Measurements from ENCODE around the gene FURIN.

DNA sequence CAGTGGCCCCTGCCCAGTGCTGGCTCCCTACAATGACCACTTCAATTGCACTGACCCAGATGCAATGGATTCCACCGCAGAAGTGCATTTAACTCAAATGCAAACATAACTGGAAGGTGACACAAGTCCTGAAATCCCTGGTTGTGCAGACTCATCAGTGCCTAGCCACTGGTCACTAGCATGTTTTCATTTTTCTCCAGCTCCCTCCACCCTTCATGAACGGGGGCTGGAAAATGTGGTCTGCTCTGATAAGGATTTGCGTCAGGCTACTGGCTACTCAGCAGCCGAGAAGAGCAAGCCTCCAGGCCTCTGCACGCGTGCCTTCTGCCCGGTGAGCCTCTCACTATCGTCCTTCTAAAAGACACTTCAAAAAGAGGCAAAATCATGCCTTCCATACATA, 27.4 kb upstream of the FURIN start:
- TF ChIP-seq, protein P1, sequence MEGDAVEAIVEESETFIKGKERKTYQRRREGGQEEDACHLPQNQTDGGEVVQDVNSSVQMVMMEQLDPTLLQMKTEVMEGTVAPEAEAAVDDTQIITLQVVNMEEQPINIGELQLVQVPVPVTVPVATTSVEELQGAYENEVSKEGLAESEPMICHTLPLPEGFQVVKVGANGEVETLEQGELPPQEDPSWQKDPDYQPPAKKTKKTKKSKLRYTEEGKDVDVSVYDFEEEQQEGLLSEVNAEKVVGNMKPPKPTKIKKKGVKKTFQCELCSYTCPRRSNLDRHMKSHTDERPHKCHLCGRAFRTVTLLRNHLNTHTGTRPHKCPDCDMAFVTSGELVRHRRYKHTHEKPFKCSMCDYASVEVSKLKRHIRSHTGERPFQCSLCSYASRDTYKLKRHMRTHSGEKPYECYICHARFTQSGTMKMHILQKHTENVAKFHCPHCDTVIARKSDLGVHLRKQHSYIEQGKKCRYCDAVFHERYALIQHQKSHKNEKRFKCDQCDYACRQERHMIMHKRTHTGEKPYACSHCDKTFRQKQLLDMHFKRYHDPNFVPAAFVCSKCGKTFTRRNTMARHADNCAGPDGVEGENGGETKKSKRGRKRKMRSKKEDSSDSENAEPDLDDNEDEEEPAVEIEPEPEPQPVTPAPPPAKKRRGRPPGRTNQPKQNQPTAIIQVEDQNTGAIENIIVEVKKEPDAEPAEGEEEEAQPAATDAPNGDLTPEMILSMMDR (IDR thresholded peaks at IDR 0.05): no peak
- TF ChIP-seq POLR2A (IDR thresholded peaks at IDR 0.05): no peak
- no peak for TF ChIP-seq POLR2AphosphoS5 (IDR thresholded peaks at IDR 0.05; ENCODE audit: insufficient read depth in 1 of 2, low read depth in 1 of 2)

All from vagina (tissue), 2 donors.